ENCODE measurements around the gene MRPS23. TPM values are rescaled to one million over a fixed set of nuclear protein-coding genes. Genes with fewer than 3 reads are reported as not detected.

MRPS23 gene
- total and polyA plus RNA-seq, 2 of the 13 experiments (the other 11 are each of a cell fraction or from before 2014, with no cell fraction given) = 63.2 to 181 TPM

DNA sequence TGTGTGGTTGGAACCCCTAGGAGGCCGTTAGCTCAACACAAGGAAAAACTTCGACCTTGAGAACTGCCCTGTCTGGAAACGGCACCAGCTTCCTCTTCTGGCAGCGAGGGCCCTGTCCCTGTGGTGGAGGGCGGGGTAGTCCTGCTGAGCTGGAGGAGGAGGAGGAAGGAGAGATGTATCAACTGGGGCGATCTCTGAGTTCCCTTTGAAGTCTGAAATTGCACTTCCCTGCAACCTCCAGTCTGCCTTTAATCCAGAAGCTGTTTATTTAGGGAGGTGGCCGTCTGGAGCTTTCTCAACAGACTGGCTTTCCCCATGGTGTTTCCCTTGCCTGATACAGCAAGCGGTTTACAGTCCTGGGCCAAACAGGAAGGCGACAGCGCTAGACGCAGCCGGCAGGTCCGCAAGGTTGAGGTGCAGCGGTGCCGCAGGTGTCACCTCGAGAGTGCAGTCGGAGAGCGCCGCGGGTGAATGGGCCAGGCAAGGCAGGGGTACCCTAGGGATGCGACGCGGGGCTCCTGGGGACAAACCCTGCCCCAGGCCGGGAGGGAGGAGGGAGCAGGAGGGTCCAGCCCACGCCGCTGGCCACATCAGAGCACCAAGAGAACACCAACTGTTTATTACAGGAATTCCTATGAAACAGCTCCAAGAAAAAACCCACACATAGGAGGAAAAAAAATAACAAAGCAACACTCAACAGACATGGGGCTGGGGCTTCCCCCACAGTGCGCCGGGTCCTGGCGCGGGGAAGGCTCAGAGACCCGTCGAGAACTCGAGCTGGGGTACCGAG, 11.4 kb upstream of the MRPS23 start (continued):
- TF ChIP-seq, protein P1, sequence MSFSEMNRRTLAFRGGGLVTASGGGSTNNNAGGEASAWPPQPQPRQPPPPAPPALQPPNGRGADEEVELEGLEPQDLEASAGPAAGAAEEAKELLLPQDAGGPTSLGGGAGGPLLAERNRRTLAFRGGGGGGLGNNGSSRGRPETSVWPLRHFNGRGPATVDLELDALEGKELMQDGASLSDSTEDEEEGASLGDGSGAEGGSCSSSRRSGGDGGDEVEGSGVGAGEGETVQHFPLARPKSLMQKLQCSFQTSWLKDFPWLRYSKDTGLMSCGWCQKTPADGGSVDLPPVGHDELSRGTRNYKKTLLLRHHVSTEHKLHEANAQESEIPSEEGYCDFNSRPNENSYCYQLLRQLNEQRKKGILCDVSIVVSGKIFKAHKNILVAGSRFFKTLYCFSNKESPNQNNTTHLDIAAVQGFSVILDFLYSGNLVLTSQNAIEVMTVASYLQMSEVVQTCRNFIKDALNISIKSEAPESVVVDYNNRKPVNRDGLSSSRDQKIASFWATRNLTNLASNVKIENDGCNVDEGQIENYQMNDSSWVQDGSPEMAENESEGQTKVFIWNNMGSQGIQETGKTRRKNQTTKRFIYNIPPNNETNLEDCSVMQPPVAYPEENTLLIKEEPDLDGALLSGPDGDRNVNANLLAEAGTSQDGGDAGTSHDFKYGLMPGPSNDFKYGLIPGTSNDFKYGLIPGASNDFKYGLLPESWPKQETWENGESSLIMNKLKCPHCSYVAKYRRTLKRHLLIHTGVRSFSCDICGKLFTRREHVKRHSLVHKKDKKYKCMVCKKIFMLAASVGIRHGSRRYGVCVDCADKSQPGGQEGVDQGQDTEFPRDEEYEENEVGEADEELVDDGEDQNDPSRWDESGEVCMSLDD (CRISPR knock-in tag; IDR thresholded peaks at IDR 0.05; ENCODE audit: borderline replicate concordance) = no peak; the same call in 1 of the 2 replicates
- no peak for TF ChIP-seq LCORL (IDR thresholded peaks at IDR 0.05)
- TF ChIP-seq LCORL (CRISPR knock-in tag; IDR thresholded peaks at IDR 0.05) = peak; percentile 57
- TF ChIP-seq ZUFSP (CRISPR knock-in tag; IDR thresholded peaks at IDR 0.05; ENCODE audit: borderline replicate concordance) = no peak
- TF ChIP-seq ZSCAN22 (CRISPR knock-in tag; IDR thresholded peaks at IDR 0.05) = no peak
- no peak; the same call in 1 of the 2 replicates for TF ChIP-seq NRL (CRISPR knock-in tag; IDR thresholded peaks at IDR 0.05; ENCODE audit: borderline replicate concordance)
- no peak for TF ChIP-seq ZNF282 (IDR thresholded peaks at IDR 0.05; ENCODE audit: partially characterized antibody)
- 0 out of 2 replicates have a peak, but pooled peaks have one; percentile 33 for TF ChIP-seq NR2F2 (IDR thresholded peaks at IDR 0.05; ENCODE audit: borderline replicate concordance, low read depth)
- TF ChIP-seq, protein P2, sequence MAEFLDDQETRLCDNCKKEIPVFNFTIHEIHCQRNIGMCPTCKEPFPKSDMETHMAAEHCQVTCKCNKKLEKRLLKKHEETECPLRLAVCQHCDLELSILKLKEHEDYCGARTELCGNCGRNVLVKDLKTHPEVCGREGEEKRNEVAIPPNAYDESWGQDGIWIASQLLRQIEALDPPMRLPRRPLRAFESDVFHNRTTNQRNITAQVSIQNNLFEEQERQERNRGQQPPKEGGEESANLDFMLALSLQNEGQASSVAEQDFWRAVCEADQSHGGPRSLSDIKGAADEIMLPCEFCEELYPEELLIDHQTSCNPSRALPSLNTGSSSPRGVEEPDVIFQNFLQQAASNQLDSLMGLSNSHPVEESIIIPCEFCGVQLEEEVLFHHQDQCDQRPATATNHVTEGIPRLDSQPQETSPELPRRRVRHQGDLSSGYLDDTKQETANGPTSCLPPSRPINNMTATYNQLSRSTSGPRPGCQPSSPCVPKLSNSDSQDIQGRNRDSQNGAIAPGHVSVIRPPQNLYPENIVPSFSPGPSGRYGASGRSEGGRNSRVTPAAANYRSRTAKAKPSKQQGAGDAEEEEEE (CRISPR knock-in tag; IDR thresholded peaks at IDR 0.05; ENCODE audit: borderline replicate concordance) = no peak
- no peak for TF ChIP-seq PHB2 (IDR thresholded peaks at IDR 0.05; ENCODE audit: partially characterized antibody)
- no peak for TF ChIP-seq NBN (conservative IDR thresholded peaks at IDR 0.05)
- no peak for TF ChIP-seq RAD21 (CRISPR knock-in tag; IDR thresholded peaks at IDR 0.05)
- TF ChIP-seq KDM1A (CRISPR knock-in tag; IDR thresholded peaks at IDR 0.05) = no peak
- TF ChIP-seq AHR (CRISPR knock-in tag; IDR thresholded peaks at IDR 0.05) = no peak; the same call in 1 of the 2 replicates
- no peak for TF ChIP-seq DNMT1 (CRISPR knock-in tag; IDR thresholded peaks at IDR 0.05)
- no peak for TF ChIP-seq CENPX (CRISPR knock-in tag; IDR thresholded peaks at IDR 0.05)
- peak; percentile 90 for TF ChIP-seq FOXP4 (CRISPR knock-in tag; IDR thresholded peaks at IDR 0.05)
- TF ChIP-seq, protein P3, sequence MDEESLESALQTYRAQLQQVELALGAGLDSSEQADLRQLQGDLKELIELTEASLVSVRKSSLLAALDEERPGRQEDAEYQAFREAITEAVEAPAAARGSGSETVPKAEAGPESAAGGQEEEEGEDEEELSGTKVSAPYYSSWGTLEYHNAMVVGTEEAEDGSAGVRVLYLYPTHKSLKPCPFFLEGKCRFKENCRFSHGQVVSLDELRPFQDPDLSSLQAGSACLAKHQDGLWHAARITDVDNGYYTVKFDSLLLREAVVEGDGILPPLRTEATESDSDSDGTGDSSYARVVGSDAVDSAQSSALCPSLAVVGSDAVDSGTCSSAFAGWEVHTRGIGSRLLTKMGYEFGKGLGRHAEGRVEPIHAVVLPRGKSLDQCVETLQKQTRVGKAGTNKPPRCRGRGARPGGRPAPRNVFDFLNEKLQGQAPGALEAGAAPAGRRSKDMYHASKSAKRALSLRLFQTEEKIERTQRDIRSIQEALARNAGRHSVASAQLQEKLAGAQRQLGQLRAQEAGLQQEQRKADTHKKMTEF (CRISPR knock-in tag; IDR thresholded peaks at IDR 0.05) = peak; percentile 29; the same call in 1 of the 2 replicates
- TF ChIP-seq KMT2B (CRISPR knock-in tag; IDR thresholded peaks at IDR 0.05) = no peak
- no peak for TF ChIP-seq ZNF441 (CRISPR knock-in tag; IDR thresholded peaks at IDR 0.05; ENCODE audit: borderline replicate concordance)
- TF ChIP-seq JUN (CRISPR knock-in tag; IDR thresholded peaks at IDR 0.05) = no peak

Data from HepG2 (cell line).